Gastroesophageal sphincter (tissue), 4 donors: ENCODE results near the gene STK24. TPM values are rescaled to one million over a fixed set of nuclear protein-coding genes. Genes with fewer than 3 reads are reported as not detected.

ENCODE experiments used
- ATAC-seq: fragments of 150-250 bp; one replicate; pipeline ENCODE4 v1.9.1; 2016; ENCODE audit warnings: mild to moderate bottlenecking, moderate library complexity
- H3K27ac ChIP-seq, 4 donors: fragments of 200-600 bp; sonication (generic) in 3 of 4; 1 replicate in 3 of 4; 2 replicates in 1 of 4; pipeline ENCODE4 v1.5.1; 2016 to 2019
- H3K27me3 ChIP-seq: fragments of 200-600 bp; sonication (generic); one replicate; pipeline ENCODE4 v1.5.1; 2019
- H3K36me3 ChIP-seq, 2 donors: fragments of 200-600 bp; sonication (generic); one replicate each; pipeline ENCODE4 v1.5.1; 2019; ENCODE audit warnings: control low read depth in 1 of 2
- H3K4me1 ChIP-seq, 3 donors: fragments of 200-600 bp; sonication (generic); 1 replicate in 2 of 3; 2 replicates in 1 of 3; pipeline ENCODE4 v1.5.1; 2016 to 2019; ENCODE audit warnings: control low read depth in 2 of 3
- H3K4me3 ChIP-seq, 2 donors: fragments of 200-600 bp; sonication (generic); one replicate each; pipeline ENCODE4 v1.5.1; 2019; ENCODE audit warnings: mild to moderate bottlenecking in 1 of 2, moderate library complexity in 1 of 2
- H3K9me3 ChIP-seq, 3 donors: fragments of 200-600 bp; sonication (generic); one replicate each; pipeline ENCODE4 v1.5.1; 2017 to 2019; ENCODE audit warnings: control low read depth in 2 of 3
- EP300 ChIP-seq: sonication (generic); formaldehyde crosslinking; IDR thresholded peaks from one replicate; pipeline ENCODE4 v1.6.1; 2017; ENCODE audit warnings: antibody characterized with exemption, mild to moderate bottlenecking
- POLR2A ChIP-seq, 2 donors: fragments of 450-650 bp; IDR thresholded peaks; one replicate each; pipeline ENCODE4 v1.6.1; 2017; ENCODE audit warnings: antibody characterized with exemption in 2 of 2, mild to moderate bottlenecking in 2 of 2, moderate library complexity in 1 of 2
- POLR2AphosphoS5 ChIP-seq: sonication (generic); formaldehyde crosslinking; IDR thresholded peaks from one replicate; pipeline ENCODE4 v1.6.1; 2017; ENCODE audit warnings: antibody characterized with exemption
- WGBS, 2 donors: methylation state at CpG; one replicate each; pipeline ENCODE4 v1.1.5; 2018; ENCODE audit warnings: low coverage in 1 of 2; 5-methylcytosine and 5-hydroxymethylcytosine counted together
- total RNA-seq, 4 donors: library from RNA; depleted of rRNA; stranded (reverse); fragments of >200 nt; gene quantifications; one replicate each; pipeline ENCODE4 v1.1.0, GENCODE V29; 2016
- TF ChIP-seq, protein P1 (sequence below), 4 experiments: fragments of 200-600 bp in 2 of 4; fragments of 450-650 bp in 2 of 4; sonication (generic) in 1 of 4; IDR thresholded peaks; one replicate each; pipeline ENCODE4 v1.5.1; 2017 to 2019; ENCODE audit warnings: antibody characterized with exemption in 4 of 4, mild to moderate bottlenecking in 2 of 4, moderate library complexity in 2 of 4

STK24 gene
- total RNA-seq, 4 donors from 2014 or later = 60.2 to 157 (median 102) TPM

- ATAC-seq = no peak
- WGBS, 2 donors = 83 to 95% methylated on average over 2 to 8 of the region's 8 CpGs
- H3K4me1 ChIP-seq = peaks cover 0 to 90% (median 28%) of the 10 kb centered on the region in 3 donors
These were observed 47.7 kb downstream of the STK24 start for GRCh38 chr13:98529171-98529570.

GRCh38 chr13:98528663-98529064 is 48.2 kb downstream of the STK24 start:
- no peaks in the 10 kb centered on the region for H3K9me3 ChIP-seq
- H3K27ac ChIP-seq = no peak overlapping the region
- TF ChIP-seq, protein P1, sequence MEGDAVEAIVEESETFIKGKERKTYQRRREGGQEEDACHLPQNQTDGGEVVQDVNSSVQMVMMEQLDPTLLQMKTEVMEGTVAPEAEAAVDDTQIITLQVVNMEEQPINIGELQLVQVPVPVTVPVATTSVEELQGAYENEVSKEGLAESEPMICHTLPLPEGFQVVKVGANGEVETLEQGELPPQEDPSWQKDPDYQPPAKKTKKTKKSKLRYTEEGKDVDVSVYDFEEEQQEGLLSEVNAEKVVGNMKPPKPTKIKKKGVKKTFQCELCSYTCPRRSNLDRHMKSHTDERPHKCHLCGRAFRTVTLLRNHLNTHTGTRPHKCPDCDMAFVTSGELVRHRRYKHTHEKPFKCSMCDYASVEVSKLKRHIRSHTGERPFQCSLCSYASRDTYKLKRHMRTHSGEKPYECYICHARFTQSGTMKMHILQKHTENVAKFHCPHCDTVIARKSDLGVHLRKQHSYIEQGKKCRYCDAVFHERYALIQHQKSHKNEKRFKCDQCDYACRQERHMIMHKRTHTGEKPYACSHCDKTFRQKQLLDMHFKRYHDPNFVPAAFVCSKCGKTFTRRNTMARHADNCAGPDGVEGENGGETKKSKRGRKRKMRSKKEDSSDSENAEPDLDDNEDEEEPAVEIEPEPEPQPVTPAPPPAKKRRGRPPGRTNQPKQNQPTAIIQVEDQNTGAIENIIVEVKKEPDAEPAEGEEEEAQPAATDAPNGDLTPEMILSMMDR (IDR thresholded peaks at IDR 0.05) = no peak
- TF ChIP-seq POLR2AphosphoS5 (no peak), EP300 (no peak), POLR2A (IDR thresholded peaks at IDR 0.05) (no peak)
- WGBS, 2 donors = 20 to 31% methylated on average over 2 to 3 of the region's 8 CpGs
- ATAC-seq = no peak
- no peak overlapping the region for H3K4me3 ChIP-seq
- no peaks in the 10 kb centered on the region for H3K36me3 ChIP-seq
- no peaks in the 10 kb centered on the region for H3K27me3 ChIP-seq
- H3K4me1 ChIP-seq = peaks cover 0 to 91% (median 33%) of the 10 kb centered on the region in 3 donors

More at GRCh38 chr13:98529171-98529570, 47.7 kb downstream of the STK24 start:
- no peak overlapping the region for H3K27ac ChIP-seq
- H3K27me3 ChIP-seq = no peaks in the 10 kb centered on the region
- no peak overlapping the region for H3K4me3 ChIP-seq
- H3K36me3 ChIP-seq = no peaks in the 10 kb centered on the region
- TF ChIP-seq POLR2AphosphoS5 (no peak), POLR2A (IDR thresholded peaks at IDR 0.05) (no peak), EP300 (no peak)
- TF ChIP-seq, protein P1 (IDR thresholded peaks at IDR 0.05) = no peak
- no peaks in the 10 kb centered on the region for H3K9me3 ChIP-seq

DNA sequence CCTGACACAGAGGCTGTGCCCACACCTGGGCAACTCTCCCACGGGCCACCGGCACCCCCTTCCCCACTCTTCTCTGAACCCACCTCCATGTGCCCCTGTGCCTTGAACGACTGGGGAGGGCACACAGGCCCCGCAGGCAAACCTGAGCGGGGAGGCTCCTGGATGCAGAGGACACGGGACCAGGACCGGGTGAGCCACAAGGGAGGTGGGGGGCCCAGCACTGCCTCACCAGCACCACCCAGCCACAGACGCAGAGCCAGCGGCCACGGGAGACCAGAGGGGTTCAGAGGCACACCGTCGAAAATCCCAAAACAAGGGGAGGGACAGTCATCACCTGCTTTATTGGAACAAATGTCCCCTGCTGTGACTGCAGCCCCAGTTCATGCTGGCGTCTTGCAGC is 49.4 kb downstream of the STK24 start:
- Histone ChIP-seq H3K9me3 (no peaks in the 10 kb centered on the region), H3K36me3 (no peaks in the 10 kb centered on the region), H3K27ac (no peak overlapping the region), H3K4me1 (peaks cover 0 to 95% (median 44%) of the 10 kb centered on the region in 3 donors), H3K27me3 (no peaks in the 10 kb centered on the region), H3K4me3 (no peak overlapping the region)
- WGBS, 2 donors = 93% methylated on average over 3 of the region's 13 CpGs; no CpG with 5 or more reads in 1 of the 2 donors
- ATAC-seq = no peak
- TF ChIP-seq, protein P1 (IDR thresholded peaks at IDR 0.05) = no peak
- TF ChIP-seq POLR2AphosphoS5 (no peak), EP300 (no peak), POLR2A (IDR thresholded peaks at IDR 0.05) (no peak)

DNA sequence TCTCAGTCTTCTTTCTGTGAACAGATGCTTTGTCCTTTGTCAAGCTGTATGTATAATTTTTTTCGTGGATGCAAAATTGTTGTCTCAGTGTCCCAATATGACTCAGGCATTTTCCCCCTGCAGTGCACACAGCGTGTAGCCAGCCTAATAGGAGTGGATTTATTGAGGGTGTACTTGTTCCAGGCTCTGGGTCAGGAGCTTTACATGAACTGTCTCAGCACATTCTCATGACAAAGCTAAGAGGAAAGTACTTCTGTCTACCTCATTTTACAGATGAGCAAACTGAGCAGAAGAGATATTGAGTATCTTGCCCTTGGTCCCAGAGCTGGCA is 50.8 kb downstream of the STK24 start:
- 66% methylated on average over 2 of the region's 2 CpGs; no CpG with 5 or more reads in 1 of the 2 donors for WGBS, 2 donors
- Histone ChIP-seq H3K27me3 (no peaks in the 10 kb centered on the region), H3K36me3 (no peaks in the 10 kb centered on the region), H3K27ac (no peak overlapping the region), H3K4me1 (peaks cover 3 to 97% (median 54%) of the 10 kb centered on the region in 3 donors), H3K4me3 (no peak overlapping the region), H3K9me3 (no peaks in the 10 kb centered on the region)
- TF ChIP-seq POLR2AphosphoS5 (no peak), POLR2A (IDR thresholded peaks at IDR 0.05) (no peak), EP300 (no peak)
- TF ChIP-seq, protein P1 (IDR thresholded peaks at IDR 0.05) = no peak
- ATAC-seq = no peak

- WGBS, 2 donors = 76 to 80% methylated on average over 8 to 9 of the region's 18 CpGs
- H3K27ac ChIP-seq = no peak overlapping the region
- peaks cover 3 to 97% (median 55%) of the 10 kb centered on the region in 3 donors for H3K4me1 ChIP-seq
- ATAC-seq = no peak
- H3K36me3 ChIP-seq = no peaks in the 10 kb centered on the region
- TF ChIP-seq, protein P1 (IDR thresholded peaks at IDR 0.05) = no peak
- no peak for TF ChIP-seq POLR2A (IDR thresholded peaks at IDR 0.05)
- TF ChIP-seq EP300 = no peak
- no peak for TF ChIP-seq POLR2AphosphoS5
- no peaks in the 10 kb centered on the region for H3K9me3 ChIP-seq
- no peak overlapping the region for H3K4me3 ChIP-seq
- H3K27me3 ChIP-seq = no peaks in the 10 kb centered on the region
These were observed 51.3 kb downstream of the STK24 start for GRCh38 chr13:98525456-98526181.
